PC-9 (cell line): Measurements from ENCODE around the gene USH1C.

Experiments
- CTCF ChIP-seq: fragments of 200-600 bp; sonication (generic); conservative IDR thresholded peaks from 2 replicates; pipeline ENCODE4 v1.6.1; 2017; ENCODE audit warnings: mixed run types, antibody characterized with exemption, mild to moderate bottlenecking, moderate library complexity
- EZH2 ChIP-seq: fragments of 200-600 bp; sonication (generic); IDR thresholded peaks from 2 replicates; pipeline ENCODE4 v1.8.0; 2017; ENCODE audit warnings: antibody characterized with exemption, low read depth

DNA sequence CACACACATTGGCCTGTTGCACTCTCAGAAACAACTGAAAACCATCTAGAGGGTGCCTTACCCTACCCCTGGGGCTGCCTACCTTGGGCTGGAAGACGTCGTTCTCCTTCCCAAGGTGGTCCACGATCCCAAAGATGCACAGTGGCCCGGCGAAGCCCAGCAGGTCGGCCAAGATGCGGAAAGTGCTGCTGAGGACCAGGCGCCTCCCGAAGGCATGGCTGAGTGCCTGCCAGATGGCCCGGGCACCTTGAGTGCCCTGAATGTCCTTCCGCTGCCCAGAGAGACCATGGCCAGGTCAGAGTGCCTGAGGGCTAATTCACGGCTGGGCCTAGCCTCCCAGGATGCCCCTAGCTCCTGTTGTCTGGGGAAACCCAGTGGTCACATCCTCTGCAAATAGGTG is 83.8 kb downstream of the USH1C start:
- TF ChIP-seq CTCF (no peak), EZH2 (no peak)
